ENCODE results near the gene RGS19.

RGS19 gene

GRCh38 chr20:64115171-64115911, 36.0 kb upstream of the RGS19 start:
- H3K4me3 ChIP-seq (ENCODE audit: low read length in 2 of 2), result no peak overlapping the region
- H3K4me1 ChIP-seq (ENCODE audit: control insufficient read depth in 2 of 2, insufficient read depth in 2 of 2, low read length in 2 of 2), result peaks cover 0 to 1% of the 10 kb centered on the region in 2 donors
- no peak overlapping the region for H3K27ac ChIP-seq (ENCODE audit: low read depth in 2 of 2, low read length in 2 of 2)
- no peaks in the 10 kb centered on the region for H3K36me3 ChIP-seq (ENCODE audit: control insufficient read depth in 2 of 2, insufficient read depth in 2 of 2, low read length in 2 of 2)
- H3K27me3 ChIP-seq (ENCODE audit: control insufficient read depth in 2 of 2, insufficient read depth in 2 of 2, low read length in 2 of 2), result no peaks in the 10 kb centered on the region
- no peaks in the 10 kb centered on the region for H3K9me3 ChIP-seq (ENCODE audit: control insufficient read depth in 2 of 2, low read length in 2 of 2)
- H3K9ac ChIP-seq (ENCODE audit: low read depth in 1 of 2, low read length in 2 of 2), result no peak overlapping the region

GRCh38 chr20:64114356-64114971, 35.1 kb upstream of the RGS19 start:
- Histone ChIP-seq H3K4me3 (ENCODE audit: low read length in 2 of 2) (no peak overlapping the region), H3K27me3 (ENCODE audit: control insufficient read depth in 2 of 2, insufficient read depth in 2 of 2, low read length in 2 of 2) (no peaks in the 10 kb centered on the region), H3K9ac (ENCODE audit: low read depth in 1 of 2, low read length in 2 of 2) (no peak overlapping the region), H3K27ac (ENCODE audit: low read depth in 2 of 2, low read length in 2 of 2) (no peak overlapping the region), H3K9me3 (ENCODE audit: control insufficient read depth in 2 of 2, low read length in 2 of 2) (no peaks in the 10 kb centered on the region), H3K36me3 (ENCODE audit: control insufficient read depth in 2 of 2, insufficient read depth in 2 of 2, low read length in 2 of 2) (no peaks in the 10 kb centered on the region), H3K4me1 (ENCODE audit: control insufficient read depth in 2 of 2, insufficient read depth in 2 of 2, low read length in 2 of 2) (no peaks in the 10 kb centered on the region)

- H3K4me1 ChIP-seq (ENCODE audit: control insufficient read depth in 2 of 2, insufficient read depth in 2 of 2, low read length in 2 of 2), result no peaks in the 10 kb centered on the region
Observed at GRCh38 chr20:64113796-64114355, 34.6 kb upstream of the RGS19 start.

GRCh38 chr20:64113444-64113775, 34.1 kb upstream of the RGS19 start:
- Histone ChIP-seq H3K9ac (ENCODE audit: low read depth in 1 of 2, low read length in 2 of 2) (no peak overlapping the region), H3K4me1 (ENCODE audit: control insufficient read depth in 2 of 2, insufficient read depth in 2 of 2, low read length in 2 of 2) (no peaks in the 10 kb centered on the region), H3K4me3 (ENCODE audit: low read length in 2 of 2) (no peak overlapping the region), H3K27me3 (ENCODE audit: control insufficient read depth in 2 of 2, insufficient read depth in 2 of 2, low read length in 2 of 2) (no peaks in the 10 kb centered on the region), H3K27ac (ENCODE audit: low read depth in 2 of 2, low read length in 2 of 2) (no peak overlapping the region), H3K9me3 (ENCODE audit: control insufficient read depth in 2 of 2, low read length in 2 of 2) (no peaks in the 10 kb centered on the region), H3K36me3 (ENCODE audit: control insufficient read depth in 2 of 2, insufficient read depth in 2 of 2, low read length in 2 of 2) (no peaks in the 10 kb centered on the region)

More at GRCh38 chr20:64113796-64114355, 34.6 kb upstream of the RGS19 start:
- Histone ChIP-seq H3K9me3 (ENCODE audit: control insufficient read depth in 2 of 2, low read length in 2 of 2) (no peaks in the 10 kb centered on the region), H3K4me3 (ENCODE audit: low read length in 2 of 2) (no peak overlapping the region), H3K27me3 (ENCODE audit: control insufficient read depth in 2 of 2, insufficient read depth in 2 of 2, low read length in 2 of 2) (no peaks in the 10 kb centered on the region), H3K27ac (ENCODE audit: low read depth in 2 of 2, low read length in 2 of 2) (no peak overlapping the region), H3K9ac (ENCODE audit: low read depth in 1 of 2, low read length in 2 of 2) (no peak overlapping the region), H3K36me3 (ENCODE audit: control insufficient read depth in 2 of 2, insufficient read depth in 2 of 2, low read length in 2 of 2) (no peaks in the 10 kb centered on the region)

GRCh38 chr20:64112691-64113443, 33.5 kb upstream of the RGS19 start:
- H3K27ac ChIP-seq (ENCODE audit: low read depth in 2 of 2, low read length in 2 of 2), result no peak overlapping the region
- H3K9ac ChIP-seq (ENCODE audit: low read depth in 1 of 2, low read length in 2 of 2), result no peak overlapping the region
- no peaks in the 10 kb centered on the region for H3K4me1 ChIP-seq (ENCODE audit: control insufficient read depth in 2 of 2, insufficient read depth in 2 of 2, low read length in 2 of 2)

GRCh38 chr20:64111841-64112641, 32.7 kb upstream of the RGS19 start:
- Histone ChIP-seq H3K4me1 (ENCODE audit: control insufficient read depth in 2 of 2, insufficient read depth in 2 of 2, low read length in 2 of 2) (no peaks in the 10 kb centered on the region), H3K27me3 (ENCODE audit: control insufficient read depth in 2 of 2, insufficient read depth in 2 of 2, low read length in 2 of 2) (peaks cover 0 to 2% of the 10 kb centered on the region in 2 donors), H3K4me3 (ENCODE audit: low read length in 2 of 2) (no peak overlapping the region), H3K36me3 (ENCODE audit: control insufficient read depth in 2 of 2, insufficient read depth in 2 of 2, low read length in 2 of 2) (no peaks in the 10 kb centered on the region), H3K27ac (ENCODE audit: low read depth in 2 of 2, low read length in 2 of 2) (no peak overlapping the region), H3K9ac (ENCODE audit: low read depth in 1 of 2, low read length in 2 of 2) (no peak overlapping the region), H3K9me3 (ENCODE audit: control insufficient read depth in 2 of 2, low read length in 2 of 2) (no peaks in the 10 kb centered on the region)

More at GRCh38 chr20:64112691-64113443, 33.5 kb upstream of the RGS19 start:
- no peaks in the 10 kb centered on the region for H3K9me3 ChIP-seq (ENCODE audit: control insufficient read depth in 2 of 2, low read length in 2 of 2)
- no peaks in the 10 kb centered on the region for H3K27me3 ChIP-seq (ENCODE audit: control insufficient read depth in 2 of 2, insufficient read depth in 2 of 2, low read length in 2 of 2)
- H3K36me3 ChIP-seq (ENCODE audit: control insufficient read depth in 2 of 2, insufficient read depth in 2 of 2, low read length in 2 of 2), result no peaks in the 10 kb centered on the region
- H3K4me3 ChIP-seq (ENCODE audit: low read length in 2 of 2), result no peak overlapping the region

GRCh38 chr20:64110411-64111068, 31.2 kb upstream of the RGS19 start:
- no peaks in the 10 kb centered on the region for H3K36me3 ChIP-seq (ENCODE audit: control insufficient read depth in 2 of 2, insufficient read depth in 2 of 2, low read length in 2 of 2)
- H3K4me3 ChIP-seq (ENCODE audit: low read length in 2 of 2), result no peak overlapping the region
- H3K9me3 ChIP-seq (ENCODE audit: control insufficient read depth in 2 of 2, low read length in 2 of 2), result no peaks in the 10 kb centered on the region
- no peak overlapping the region for H3K27ac ChIP-seq (ENCODE audit: low read depth in 2 of 2, low read length in 2 of 2)
- no peak overlapping the region for H3K9ac ChIP-seq (ENCODE audit: low read depth in 1 of 2, low read length in 2 of 2)
- peaks cover 0 to 2% of the 10 kb centered on the region in 2 donors for H3K27me3 ChIP-seq (ENCODE audit: control insufficient read depth in 2 of 2, insufficient read depth in 2 of 2, low read length in 2 of 2)
- H3K4me1 ChIP-seq (ENCODE audit: control insufficient read depth in 2 of 2, insufficient read depth in 2 of 2, low read length in 2 of 2), result no peaks in the 10 kb centered on the region

GRCh38 chr20:64109831-64110391, 30.6 kb upstream of the RGS19 start:
- no peaks in the 10 kb centered on the region for H3K36me3 ChIP-seq (ENCODE audit: control insufficient read depth in 2 of 2, insufficient read depth in 2 of 2, low read length in 2 of 2)
- H3K9me3 ChIP-seq (ENCODE audit: control insufficient read depth in 2 of 2, low read length in 2 of 2), result no peaks in the 10 kb centered on the region
- H3K9ac ChIP-seq (ENCODE audit: low read depth in 1 of 2, low read length in 2 of 2), result no peak overlapping the region
- H3K27ac ChIP-seq (ENCODE audit: low read depth in 2 of 2, low read length in 2 of 2), result no peak overlapping the region
- no peak overlapping the region for H3K4me3 ChIP-seq (ENCODE audit: low read length in 2 of 2)
- H3K27me3 ChIP-seq (ENCODE audit: control insufficient read depth in 2 of 2, insufficient read depth in 2 of 2, low read length in 2 of 2), result peaks cover 0 to 2% of the 10 kb centered on the region in 2 donors
- no peaks in the 10 kb centered on the region for H3K4me1 ChIP-seq (ENCODE audit: control insufficient read depth in 2 of 2, insufficient read depth in 2 of 2, low read length in 2 of 2)

Measured in mucosa of rectum (tissue), 2 donors.